GM12875 (cell line): ENCODE data around the gene SF3B2.

ENCODE experiments used
- H3K4me3 ChIP-seq: one replicate; pipeline ENCODE4 v1.5.1; 2011; ENCODE audit warnings: low read depth, low read length, control low read depth
- CTCF ChIP-seq: IDR thresholded peaks from 2 replicates; pipeline ENCODE4 v1.5.1; 2011; ENCODE audit warnings: low read depth, mild to moderate bottlenecking, control low read depth, inconsistent platforms, low read length, moderate library complexity, borderline replicate concordance; ENCODE audit not compliant: insufficient read depth

The SF3B2 gene

GRCh38 chr11:66070604-66071380 is 18.6 kb downstream of the SF3B2 start:
- H3K4me3 ChIP-seq: peak overlapping the region; percentile 90
- TF ChIP-seq CTCF: no peak

- peak overlapping the region; percentile 90 for H3K4me3 ChIP-seq
Measured at GRCh38 chr11:66071381-66071801, 19.2 kb downstream of the SF3B2 start.

GRCh38 chr11:66072081-66072480 is 19.9 kb downstream of the SF3B2 start:
- no peak for TF ChIP-seq CTCF
- H3K4me3 ChIP-seq: no peak overlapping the region

More at GRCh38 chr11:66071381-66071801, 19.2 kb downstream of the SF3B2 start:
- TF ChIP-seq CTCF: no peak

- H3K4me3 ChIP-seq: no peak overlapping the region
- TF ChIP-seq CTCF: no peak
Measured at GRCh38 chr11:66072518-66072917, 20.4 kb downstream of the SF3B2 start.

- H3K4me3 ChIP-seq: no peak overlapping the region
- TF ChIP-seq CTCF: no peak
Measured at GRCh38 chr11:66073669-66074068, 21.5 kb downstream of the SF3B2 start.

- no peak for TF ChIP-seq CTCF
- no peak overlapping the region for H3K4me3 ChIP-seq
Measured at GRCh38 chr11:66075273-66075672, 23.1 kb downstream of the SF3B2 start.

- H3K4me3 ChIP-seq: no peak overlapping the region
- no peak for TF ChIP-seq CTCF
Measured at GRCh38 chr11:66076561-66076960, 24.4 kb downstream of the SF3B2 start.
